ELR (cell line): ENCODE measurements around the gene MAP3K12.

Experiments used
- DNase-seq: peaks from one replicate; pipeline ENCODE4 v3.0.0-alpha.2; 2015; ENCODE audit warnings: low read depth

MAP3K12 gene

GRCh38 chr12:53493610-53494391, 5.5 kb downstream of the MAP3K12 start:
- DNase-seq = no peak

GRCh38 chr12:53492830-53493609, 6.2 kb downstream of the MAP3K12 start:
- peak; percentile 91 for DNase-seq

- no peak for DNase-seq
These were observed 7.1 kb downstream of the MAP3K12 start for GRCh38 chr12:53492188-53492587.

GRCh38 chr12:53489242-53489864, 9.9 kb downstream of the MAP3K12 start:
- no peak for DNase-seq

- DNase-seq = no peak
These were observed 12.3 kb downstream of the MAP3K12 start for GRCh38 chr12:53486736-53487487.

- no peak for DNase-seq
These were observed 13.1 kb downstream of the MAP3K12 start for GRCh38 chr12:53485955-53486735.

GRCh38 chr12:53484686-53485575, 14.3 kb downstream of the MAP3K12 start:
- peak; percentile 67 for DNase-seq

- no peak for DNase-seq
These were observed 15.3 kb downstream of the MAP3K12 start for GRCh38 chr12:53483979-53484377.

GRCh38 chr12:53483225-53483978, 15.9 kb downstream of the MAP3K12 start:
- DNase-seq = no peak

GRCh38 chr12:53482626-53483168, 16.6 kb downstream of the MAP3K12 start:
- DNase-seq = no peak

- peak; percentile 65 for DNase-seq
These were observed 17.2 kb downstream of the MAP3K12 start for GRCh38 chr12:53481939-53482586.

- DNase-seq = peak; percentile 74
These were observed 17.8 kb downstream of the MAP3K12 start for GRCh38 chr12:53481458-53481857.

GRCh38 chr12:53480491-53481442, 18.5 kb downstream of the MAP3K12 start:
- DNase-seq = peak; percentile 35

- DNase-seq = no peak
These were observed 19.9 kb downstream of the MAP3K12 start for GRCh38 chr12:53479331-53479730.

- DNase-seq = no peak
These were observed 20.4 kb downstream of the MAP3K12 start for GRCh38 chr12:53478865-53479264.

GRCh38 chr12:53476769-53477209, 22.5 kb downstream of the MAP3K12 start:
- peak; percentile 67 for DNase-seq

GRCh38 chr12:53474819-53475218, 24.4 kb downstream of the MAP3K12 start:
- no peak for DNase-seq
